HG03342 (cell line): ENCODE data around the gene SCN8A.
"Not testable (repeated sequence)": the region's sequence is repeated elsewhere in the genome, so short reads cannot be mapped to it uniquely, and the experiment has no call there.

Experiments
- ATAC-seq: cut with Tn5 transposase; IDR thresholded peaks from one replicate; pipeline ENCODE4 v1.9.1; 2021; ENCODE audit warnings: mild to moderate bottlenecking, moderate library complexity; ENCODE audit not compliant: unreplicated experiment

The SCN8A gene

GRCh38 chr12:51755251-51755650 lies 164.2 kb downstream of the SCN8A start:
- no peak for ATAC-seq

GRCh38 chr12:51759175-51759574 lies 168.1 kb downstream of the SCN8A start:
- ATAC-seq = no peak

DNA sequence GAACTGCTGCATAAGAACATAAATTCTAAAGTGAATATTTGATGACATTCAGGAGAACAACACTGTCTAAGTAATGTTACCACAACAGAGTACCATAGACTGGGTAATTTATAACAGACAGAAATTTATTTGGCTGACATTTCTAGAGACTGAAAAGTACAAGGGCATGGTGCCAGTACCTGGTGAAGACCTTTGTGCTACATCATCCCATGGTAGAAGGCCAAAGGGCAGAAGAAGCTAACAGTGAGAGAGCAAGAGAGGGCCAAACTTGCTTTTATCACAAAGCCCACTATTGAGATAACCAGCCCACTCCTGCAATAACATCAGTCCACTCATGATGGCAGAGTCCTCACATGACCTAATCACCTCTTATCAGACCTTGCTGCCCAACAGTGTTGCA lies 168.7 kb downstream of the SCN8A start:
- ATAC-seq = no peak

DNA sequence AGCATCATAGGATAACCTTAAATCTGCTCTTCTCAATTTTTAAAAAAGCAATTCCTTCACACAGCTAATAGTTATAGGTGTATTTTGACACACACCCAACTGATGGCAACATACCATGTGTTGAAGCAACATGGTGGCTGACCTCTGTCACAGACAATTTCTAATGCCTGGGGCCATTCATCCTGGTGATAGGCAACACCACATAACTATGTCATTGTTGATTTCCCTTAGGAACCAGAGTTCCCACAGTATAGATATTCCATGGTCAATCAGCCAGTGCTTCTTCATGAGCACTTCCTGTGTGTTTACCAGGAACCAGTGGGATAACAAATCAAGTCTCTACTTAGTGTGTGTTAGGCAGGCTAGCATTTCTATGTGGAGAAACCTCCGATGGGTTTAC lies 169.2 kb downstream of the SCN8A start:
- ATAC-seq = no peak

- no peak for ATAC-seq
These were observed 172.7 kb downstream of the SCN8A start for GRCh38 chr12:51763743-51764142.

DNA sequence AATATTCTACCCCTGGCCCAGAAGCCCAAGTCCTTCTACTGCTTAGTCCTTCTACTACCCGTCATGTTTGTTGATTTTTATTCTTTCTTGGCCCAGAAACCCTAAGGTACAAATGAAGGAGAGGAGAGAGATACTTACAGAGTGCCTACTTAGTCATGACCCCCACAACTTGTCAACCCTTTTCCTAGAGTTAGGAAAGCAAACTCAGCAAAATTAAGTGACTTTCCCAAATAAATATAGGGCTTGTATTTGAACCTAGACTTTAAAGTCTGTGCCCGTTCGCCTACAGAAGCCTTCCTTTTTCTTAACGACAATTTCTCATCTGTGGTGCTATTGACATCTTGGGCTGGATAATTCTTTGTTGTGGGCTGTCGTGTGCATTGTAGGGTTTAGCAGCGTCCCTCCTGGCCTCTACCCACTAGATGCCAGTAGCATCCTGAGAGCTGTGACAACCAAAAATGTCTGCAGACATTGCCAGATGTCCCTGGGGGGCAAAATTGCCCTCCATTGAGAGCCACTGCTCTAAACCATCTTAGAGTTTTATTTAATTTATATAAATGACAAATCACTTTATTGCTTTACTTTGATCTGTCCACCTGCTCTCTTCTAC lies 175.1 kb downstream of the SCN8A start:
- ATAC-seq = no peak

DNA sequence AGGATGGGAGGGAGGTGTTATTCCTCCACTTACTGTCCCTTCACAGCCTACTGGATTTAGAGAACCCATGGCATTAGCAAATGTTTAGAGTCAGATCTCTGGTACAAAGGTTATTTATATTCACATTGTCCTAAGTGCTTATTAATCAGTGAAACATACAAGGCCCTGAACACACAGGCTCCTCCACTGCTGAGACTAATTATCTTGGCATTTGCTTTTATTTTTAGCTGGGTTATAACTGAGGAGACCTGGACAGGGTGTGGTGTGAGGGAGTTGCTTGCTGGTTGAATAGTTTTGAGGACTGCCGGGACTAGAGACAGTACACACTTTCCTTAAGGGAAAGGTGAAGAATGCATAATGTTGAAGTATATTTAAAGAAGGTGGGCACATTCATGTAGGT lies 180.0 kb downstream of the SCN8A start:
- ATAC-seq = no peak

GRCh38 chr12:51773145-51773869 lies 182.3 kb downstream of the SCN8A start:
- no peak for ATAC-seq

- no peak for ATAC-seq
These were observed 183.9 kb downstream of the SCN8A start for GRCh38 chr12:51774933-51775332.

- ATAC-seq = no peak
These were observed 186.4 kb downstream of the SCN8A start for GRCh38 chr12:51777457-51777856.

DNA sequence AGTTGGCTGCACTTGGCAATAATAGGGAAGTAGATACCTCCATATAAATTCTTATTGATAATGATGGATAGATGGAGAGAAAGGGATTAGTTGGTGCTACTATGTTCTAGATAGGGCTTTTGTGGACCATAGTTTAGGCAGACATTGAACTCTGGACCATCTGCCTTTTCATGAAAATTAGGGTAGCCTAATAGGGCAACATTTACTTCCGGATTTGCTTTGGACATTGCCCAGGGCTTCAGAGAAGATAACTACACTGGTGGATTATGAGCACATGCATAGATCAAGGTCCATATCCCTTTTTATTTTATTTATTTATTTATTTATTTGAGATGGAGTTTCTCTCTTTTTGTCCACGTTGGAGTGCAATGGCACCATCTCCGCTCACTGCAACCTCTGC lies 186.9 kb downstream of the SCN8A start:
- no peak for ATAC-seq

DNA sequence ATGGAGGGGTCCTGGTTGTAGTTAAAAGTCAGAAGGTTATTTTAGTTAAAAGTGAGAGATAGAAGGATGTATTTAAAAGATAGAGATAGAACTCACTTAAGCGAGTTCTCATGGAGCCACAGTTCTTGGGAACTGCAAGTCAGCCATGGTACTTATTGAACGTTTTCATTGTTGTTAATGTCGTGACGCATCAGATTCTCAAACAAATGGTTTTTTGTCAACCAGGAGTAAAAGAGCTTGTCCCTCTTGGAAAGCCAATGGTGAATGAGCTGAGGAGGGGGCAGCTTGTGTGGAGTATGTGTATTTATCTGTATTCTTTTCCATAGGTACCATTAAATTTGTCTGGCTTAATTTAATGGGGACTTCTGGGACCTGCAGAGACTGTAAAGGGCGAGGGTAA lies 188.8 kb downstream of the SCN8A start:
- no peak for ATAC-seq

GRCh38 chr12:51784688-51785087 lies 193.7 kb downstream of the SCN8A start:
- ATAC-seq = no peak

GRCh38 chr12:51785906-51786305 lies 194.9 kb downstream of the SCN8A start:
- ATAC-seq = no peak

GRCh38 chr12:51788876-51789275 lies 197.8 kb downstream of the SCN8A start:
- no peak for ATAC-seq

- ATAC-seq = no peak
These were observed 201.4 kb downstream of the SCN8A start for GRCh38 chr12:51792417-51792816.

GRCh38 chr12:51793201-51793600 lies 202.2 kb downstream of the SCN8A start:
- ATAC-seq = no peak

DNA sequence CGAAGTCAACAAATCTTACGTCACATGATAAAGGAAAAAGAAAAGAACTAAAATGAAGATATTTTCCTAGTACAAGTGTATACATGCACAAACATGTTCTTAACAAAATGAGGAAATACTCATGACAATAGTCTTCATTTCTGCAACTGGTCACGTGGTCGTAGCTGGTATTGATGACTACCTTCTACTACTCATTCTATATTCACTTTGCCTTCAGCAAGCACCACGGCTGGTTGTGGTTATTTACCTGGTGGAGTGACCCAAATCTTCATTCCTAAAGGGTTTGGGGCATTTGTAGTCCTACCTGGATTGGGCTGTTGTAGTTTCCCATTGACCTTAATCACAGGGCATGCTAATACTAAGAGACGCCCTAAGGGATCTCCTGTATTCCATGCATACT lies 206.3 kb downstream of the SCN8A start:
- ATAC-seq = no peak

- ATAC-seq = not testable (repeated sequence)
These were observed 207.0 kb downstream of the SCN8A start for GRCh38 chr12:51798051-51798450.

DNA sequence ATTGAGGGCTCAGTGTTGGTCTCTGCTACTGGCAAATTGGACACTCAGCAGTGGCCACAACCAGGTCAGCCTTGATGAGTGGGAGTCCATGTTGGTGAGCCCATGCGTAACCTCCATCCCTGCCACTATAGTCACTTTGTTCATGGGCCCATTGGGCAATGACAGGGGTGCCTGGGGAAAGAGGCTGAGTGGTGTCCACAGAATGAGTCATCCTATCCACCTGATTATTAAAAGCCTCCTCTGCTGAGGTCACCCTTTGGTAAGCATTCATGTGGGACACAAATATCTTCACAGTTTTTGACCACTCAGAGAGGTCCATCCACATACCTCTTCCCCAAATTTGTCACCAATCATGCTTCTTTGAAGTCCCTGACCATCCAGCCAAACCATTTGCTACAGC lies 207.5 kb downstream of the SCN8A start:
- no peak for ATAC-seq

- ATAC-seq = no peak
These were observed 210.0 kb downstream of the SCN8A start for GRCh38 chr12:51801027-51801426.

GRCh38 chr12:51806896-51807295 lies 215.9 kb downstream of the SCN8A start:
- no peak for ATAC-seq

DNA sequence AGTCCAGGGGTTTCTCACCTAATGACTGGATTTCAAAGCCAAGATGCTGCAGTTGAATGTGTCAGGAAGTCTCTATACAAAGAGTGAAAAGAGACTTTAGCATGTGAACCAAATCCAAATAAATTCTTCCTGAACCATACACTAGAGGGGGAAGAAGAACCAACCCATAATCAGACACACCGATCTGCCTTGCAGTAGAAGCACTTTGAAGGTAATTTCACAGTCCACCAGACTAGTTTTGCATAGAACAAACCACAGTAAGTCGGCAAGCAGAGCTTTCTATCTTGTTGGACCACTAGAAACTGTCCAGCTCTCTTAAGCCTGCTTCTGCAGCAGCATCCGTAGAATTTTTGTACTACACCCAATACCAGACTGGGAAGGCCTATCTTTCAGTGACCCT lies 218.2 kb downstream of the SCN8A start:
- ATAC-seq = no peak
